Mesendoderm (in vitro differentiated cells): Measurements from ENCODE around the gene PCYOX1L.

Experiments
- DNase-seq: peaks from one replicate; pipeline ENCODE4 v3.0.0; 2013
- H2AK5ac ChIP-seq: 2 replicates; pipeline ENCODE4 v1.6.1; 2013; ENCODE audit warnings: low read length, inconsistent platforms
- H2BK120ac ChIP-seq: 2 replicates; pipeline ENCODE4 v1.6.1; 2013; ENCODE audit warnings: low read depth, mild to moderate bottlenecking, low read length, moderate library complexity, mixed read lengths
- H2BK15ac ChIP-seq: replicated peaks from 2 replicates; pipeline ENCODE4 v1.6.1; 2013; ENCODE audit warnings: low read depth, mild to moderate bottlenecking, moderate library complexity
- H2BK5ac ChIP-seq: 2 replicates; pipeline ENCODE4 v1.6.1; 2013; ENCODE audit warnings: low read length, inconsistent platforms
- H3K18ac ChIP-seq: 2 replicates; pipeline ENCODE4 v1.6.1; 2013; ENCODE audit warnings: mild to moderate bottlenecking, low read length, mixed read lengths
- H3K23ac ChIP-seq: one replicate; pipeline ENCODE4 v1.6.1; 2013; ENCODE audit warnings: low read length
- H3K27ac ChIP-seq: 2 replicates; pipeline ENCODE4 v1.5.1; 2013; ENCODE audit warnings: low read depth, mild to moderate bottlenecking, inconsistent platforms, low read length, moderate library complexity
- H3K27me3 ChIP-seq: 2 replicates; pipeline ENCODE4 v1.6.1; 2013; ENCODE audit warnings: low read length, control low read depth, mild to moderate bottlenecking, inconsistent platforms; ENCODE audit not compliant: insufficient read depth, poor library complexity
- H3K36me3 ChIP-seq: 2 replicates; pipeline ENCODE4 v1.6.1; 2013; ENCODE audit warnings: low read length, inconsistent platforms; ENCODE audit not compliant: control insufficient read depth, insufficient read depth
- H3K4ac ChIP-seq: one replicate; pipeline ENCODE4 v1.6.1; 2013; ENCODE audit warnings: low read depth, mild to moderate bottlenecking, low read length, moderate library complexity
- H3K4me1 ChIP-seq: 2 replicates; pipeline ENCODE4 v1.6.1; 2013; ENCODE audit warnings: low read depth, low read length, inconsistent platforms; ENCODE audit not compliant: control insufficient read depth
- H3K4me2 ChIP-seq: 2 replicates; pipeline ENCODE4 v1.6.1; 2013; ENCODE audit warnings: low read length
- H3K4me3 ChIP-seq: 2 replicates; pipeline ENCODE4 v1.5.1; 2013; ENCODE audit warnings: mild to moderate bottlenecking, low read length
- H3K56ac ChIP-seq: one replicate; pipeline ENCODE4 v1.6.1; 2013; ENCODE audit warnings: low read length
- H3K79me1 ChIP-seq: 2 replicates; pipeline ENCODE4 v1.6.1; 2013; ENCODE audit warnings: low read length, inconsistent platforms
- H3K79me2 ChIP-seq: 2 replicates; pipeline ENCODE4 v1.6.1; 2013; ENCODE audit warnings: mild to moderate bottlenecking, low read length; ENCODE audit not compliant: control insufficient read depth, insufficient read depth
- H3K9ac ChIP-seq: 2 replicates; pipeline ENCODE4 v1.6.1; 2013; ENCODE audit warnings: low read length, inconsistent platforms
- H4K5ac ChIP-seq: one replicate; pipeline ENCODE4 v1.6.1; 2013; ENCODE audit warnings: low read length
- H4K8ac ChIP-seq: one replicate; pipeline ENCODE4 v1.6.1; 2013; ENCODE audit warnings: low read depth, mild to moderate bottlenecking, control low read depth, low read length, moderate library complexity
- WGBS: extraction: QIAGEN DNeasy Blood & Tissue Kit; methylation state at CpG from one replicate; pipeline ENCODE4 v1.1.7; 2013; ENCODE audit warnings: low lambda C conversion rate, missing lambda C conversion rate; ENCODE audit not compliant: insufficient coverage; ENCODE audit errors: extremely low coverage; 5-methylcytosine and 5-hydroxymethylcytosine counted together

Gene PCYOX1L

GRCh38 chr5:149372076-149372795 lies 14.4 kb downstream of the PCYOX1L start:
- no CpG with 5 or more reads among the region's 4 CpGs for WGBS
- Histone ChIP-seq H3K4me1 (no peaks in the 10 kb centered on the region), H3K18ac (no peak overlapping the region), H3K23ac (no peak overlapping the region), H3K27me3 (no peaks in the 10 kb centered on the region), H2BK15ac (no peak overlapping the region), H3K4me3 (no peak overlapping the region), H3K36me3 (no peaks in the 10 kb centered on the region), H2BK120ac (no peak overlapping the region), H3K79me1 (no peaks in the 10 kb centered on the region), H4K5ac (no peak overlapping the region), H3K27ac (no peak overlapping the region), H3K4me2 (no peak overlapping the region), H2BK5ac (no peak overlapping the region), H2AK5ac (no peak overlapping the region), H3K9ac (no peak overlapping the region), H3K56ac (no peak overlapping the region), H3K4ac (no peak overlapping the region), H4K8ac (no peak overlapping the region), H3K79me2 (no peaks in the 10 kb centered on the region)
- DNase-seq: no peak

- Histone ChIP-seq H3K9ac (no peak overlapping the region), H3K4ac (no peak overlapping the region), H3K4me3 (no peak overlapping the region), H2AK5ac (no peak overlapping the region), H3K18ac (no peak overlapping the region), H3K23ac (no peak overlapping the region), H4K8ac (no peak overlapping the region), H3K27ac (no peak overlapping the region), H3K27me3 (no peaks in the 10 kb centered on the region), H3K56ac (no peak overlapping the region), H2BK15ac (no peak overlapping the region), H3K4me2 (no peak overlapping the region), H3K79me2 (no peaks in the 10 kb centered on the region), H2BK5ac (no peak overlapping the region), H3K79me1 (no peaks in the 10 kb centered on the region), H4K5ac (no peak overlapping the region), H2BK120ac (no peak overlapping the region), H3K4me1 (no peaks in the 10 kb centered on the region), H3K36me3 (no peaks in the 10 kb centered on the region)
- no CpG with 5 or more reads among the region's 3 CpGs for WGBS
- DNase-seq: no peak
Measured at GRCh38 chr5:149372932-149373331, 15.1 kb downstream of the PCYOX1L start.

GRCh38 chr5:149374303-149374702 lies 16.5 kb downstream of the PCYOX1L start:
- no peaks in the 10 kb centered on the region for H3K79me2 ChIP-seq
- no peak for DNase-seq
- no peak overlapping the region for H2BK15ac ChIP-seq
- no peak overlapping the region for H3K9ac ChIP-seq
- H2BK5ac ChIP-seq: no peak overlapping the region
- no peaks in the 10 kb centered on the region for H3K79me1 ChIP-seq
- no peak overlapping the region for H3K4ac ChIP-seq
- no peak overlapping the region for H2AK5ac ChIP-seq
- no peaks in the 10 kb centered on the region for H3K36me3 ChIP-seq
- no peak overlapping the region for H3K27ac ChIP-seq
- peak overlapping the region; percentile 24 for H3K23ac ChIP-seq
- H4K8ac ChIP-seq: no peak overlapping the region
- no peak overlapping the region for H3K18ac ChIP-seq
- WGBS: no CpG with 5 or more reads among the region's 20 CpGs
- no peak overlapping the region for H2BK120ac ChIP-seq
- H3K56ac ChIP-seq: no peak overlapping the region
- H3K4me2 ChIP-seq: no peak overlapping the region
- H3K27me3 ChIP-seq: no peaks in the 10 kb centered on the region
- no peak overlapping the region for H4K5ac ChIP-seq
- H3K4me3 ChIP-seq: no peak overlapping the region
- no peaks in the 10 kb centered on the region for H3K4me1 ChIP-seq

DNA sequence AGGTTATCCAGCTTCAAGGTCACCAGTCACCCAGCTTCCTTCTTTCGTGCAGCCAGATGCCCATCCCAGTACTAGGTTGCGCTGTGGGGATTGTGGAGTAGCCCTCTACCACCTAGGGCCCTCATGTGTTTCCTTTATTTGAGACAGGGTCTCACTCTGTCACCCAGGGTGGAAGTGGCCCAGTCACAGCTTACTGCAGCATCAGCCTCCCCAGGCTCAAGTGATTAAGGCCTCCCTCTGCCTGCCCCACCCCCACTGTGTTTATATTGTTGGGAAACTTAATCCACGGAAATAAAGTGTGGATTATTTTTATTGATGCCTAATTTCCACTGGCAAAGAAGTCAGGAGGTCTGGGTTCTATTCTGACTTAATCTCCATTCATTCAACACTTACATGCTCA lies 17.0 kb downstream of the PCYOX1L start:
- no peak overlapping the region for H3K9ac ChIP-seq
- H3K56ac ChIP-seq: no peak overlapping the region
- H3K27me3 ChIP-seq: no peaks in the 10 kb centered on the region
- H3K4me3 ChIP-seq: no peak overlapping the region
- H4K8ac ChIP-seq: no peak overlapping the region
- H3K27ac ChIP-seq: no peak overlapping the region
- H3K36me3 ChIP-seq: no peaks in the 10 kb centered on the region
- no peak overlapping the region for H3K4me2 ChIP-seq
- no peak overlapping the region for H3K18ac ChIP-seq
- H2BK15ac ChIP-seq: no peak overlapping the region
- no peak overlapping the region for H4K5ac ChIP-seq
- WGBS: no CpG with 5 or more reads among the region's 3 CpGs
- peak overlapping the region; percentile 24 for H3K23ac ChIP-seq
- H3K4ac ChIP-seq: no peak overlapping the region
- no peaks in the 10 kb centered on the region for H3K79me2 ChIP-seq
- DNase-seq: no peak
- H3K4me1 ChIP-seq: no peaks in the 10 kb centered on the region
- H2AK5ac ChIP-seq: no peak overlapping the region
- no peaks in the 10 kb centered on the region for H3K79me1 ChIP-seq
- H2BK120ac ChIP-seq: no peak overlapping the region
- no peak overlapping the region for H2BK5ac ChIP-seq

DNA sequence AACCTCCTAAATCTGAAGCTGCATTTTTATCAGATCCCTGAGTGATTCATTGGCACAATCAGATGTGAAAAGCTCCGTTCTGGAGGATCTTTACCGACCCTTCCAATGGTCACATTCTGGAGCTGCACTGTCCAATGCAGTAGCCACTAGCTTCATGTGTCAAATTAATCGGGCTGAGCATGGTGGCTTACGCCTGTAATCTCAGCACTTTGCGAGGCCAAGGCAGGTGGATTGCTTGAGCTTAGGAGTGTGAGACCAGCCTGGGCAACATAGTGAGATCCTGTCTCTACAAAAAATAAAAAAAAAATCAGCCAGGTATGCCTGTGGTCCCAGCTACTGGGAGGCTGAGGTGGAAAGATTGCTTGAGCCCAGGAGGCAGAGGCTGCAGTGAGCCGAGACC lies 17.6 kb downstream of the PCYOX1L start:
- H3K23ac ChIP-seq: no peak overlapping the region
- H2BK120ac ChIP-seq: no peak overlapping the region
- no peak overlapping the region for H4K5ac ChIP-seq
- no peak overlapping the region for H3K4ac ChIP-seq
- no peaks in the 10 kb centered on the region for H3K79me1 ChIP-seq
- H3K4me3 ChIP-seq: no peak overlapping the region
- H3K27ac ChIP-seq: no peak overlapping the region
- no peak overlapping the region for H2BK5ac ChIP-seq
- H2BK15ac ChIP-seq: no peak overlapping the region
- H3K18ac ChIP-seq: no peak overlapping the region
- H3K9ac ChIP-seq: no peak overlapping the region
- H3K56ac ChIP-seq: no peak overlapping the region
- no peak for DNase-seq
- H2AK5ac ChIP-seq: no peak overlapping the region
- H3K79me2 ChIP-seq: no peaks in the 10 kb centered on the region
- no peak overlapping the region for H4K8ac ChIP-seq
- no peak overlapping the region for H3K4me2 ChIP-seq
- no peaks in the 10 kb centered on the region for H3K36me3 ChIP-seq
- no CpG with 5 or more reads among the region's 6 CpGs for WGBS
- H3K4me1 ChIP-seq: no peaks in the 10 kb centered on the region
- no peaks in the 10 kb centered on the region for H3K27me3 ChIP-seq

DNA sequence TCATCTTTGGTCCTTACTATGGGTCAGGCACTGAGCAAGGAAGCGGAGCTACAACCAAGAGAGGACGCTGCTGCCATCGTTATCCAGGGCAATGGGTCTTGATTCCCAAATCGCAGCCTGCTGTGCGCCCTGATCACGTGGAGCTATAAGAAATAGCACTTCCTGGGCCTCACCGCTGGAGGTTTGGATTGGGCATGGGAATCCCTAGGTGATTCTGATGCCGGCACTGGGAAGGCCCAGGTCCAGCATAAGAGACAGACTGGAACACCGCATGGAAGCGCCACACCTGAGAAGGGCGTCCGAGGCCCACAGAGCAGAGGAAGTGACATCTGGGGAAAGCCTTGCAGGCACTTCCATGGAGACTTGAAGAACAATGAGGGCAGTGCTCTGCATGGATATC lies 18.3 kb downstream of the PCYOX1L start:
- Histone ChIP-seq H3K4ac (no peak overlapping the region), H2BK120ac (no peak overlapping the region), H3K56ac (no peak overlapping the region), H3K18ac (no peak overlapping the region), H3K9ac (no peak overlapping the region), H2BK5ac (no peak overlapping the region), H3K36me3 (no peaks in the 10 kb centered on the region), H3K79me2 (no peaks in the 10 kb centered on the region), H2BK15ac (no peak overlapping the region), H2AK5ac (no peak overlapping the region), H3K4me2 (no peak overlapping the region), H4K8ac (no peak overlapping the region), H3K27ac (no peak overlapping the region), H3K79me1 (no peaks in the 10 kb centered on the region), H3K23ac (no peak overlapping the region), H3K27me3 (no peaks in the 10 kb centered on the region), H3K4me1 (no peaks in the 10 kb centered on the region), H3K4me3 (no peak overlapping the region), H4K5ac (no peak overlapping the region)
- DNase-seq: no peak
- no CpG with 5 or more reads among the region's 12 CpGs for WGBS
